Endothelial cell of umbilical vein (primary cell): ENCODE results near the gene SERPINB2.

Experiments
- CTCF ChIP-seq, 2 donors: IDR thresholded peaks; 1 replicate in 1 of 2; 2 replicates in 1 of 2; pipeline ENCODE4 v1.5.1; 2011; ENCODE audit warnings: low read length in 2 of 2, mild to moderate bottlenecking in 2 of 2, moderate library complexity in 2 of 2, control low read depth in 1 of 2, inconsistent platforms in 1 of 2, low read depth in 1 of 2; ENCODE audit not compliant: insufficient read depth in 1 of 2; ENCODE audit errors: extremely low read depth in 1 of 2
- MYC ChIP-seq: IDR thresholded peaks from one replicate; pipeline ENCODE4 v1.6.1; 2011; ENCODE audit warnings: mild to moderate bottlenecking, low read depth, low read length
- POLR2A ChIP-seq: IDR thresholded peaks from 2 replicates; pipeline ENCODE4 v1.6.1; 2012; ENCODE audit warnings: low read depth, mild to moderate bottlenecking, control low read depth, low read length
- POLR2AphosphoS5 ChIP-seq: IDR thresholded peaks from 2 replicates; pipeline ENCODE4 v1.6.1; 2012; ENCODE audit warnings: low read depth, mild to moderate bottlenecking, control low read depth, low read length, moderate library complexity; ENCODE audit not compliant: insufficient read depth

DNA sequence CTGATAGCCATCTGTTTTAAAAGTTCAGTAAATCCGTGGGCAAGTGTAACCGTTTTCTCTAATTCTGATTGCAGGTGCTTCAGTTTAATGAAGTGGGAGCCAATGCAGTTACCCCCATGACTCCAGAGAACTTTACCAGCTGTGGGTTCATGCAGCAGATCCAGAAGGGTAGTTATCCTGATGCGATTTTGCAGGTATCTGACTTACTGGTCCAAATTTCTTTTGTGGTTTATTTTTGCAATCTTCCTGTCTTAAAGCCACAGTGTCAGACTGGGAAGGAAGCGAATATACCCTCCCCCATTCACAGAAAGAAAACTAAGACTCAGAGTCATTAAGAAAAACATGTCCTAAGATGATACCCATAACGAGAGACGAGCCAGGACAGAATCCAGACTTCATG lies 7.7 kb downstream of the SERPINB2 start:
- TF ChIP-seq POLR2AphosphoS5 (no peak), CTCF (IDR thresholded peaks at IDR 0.05; ENCODE audit: extremely low read depth in 1 of 2, insufficient read depth in 1 of 2, low read depth in 1 of 2, low read length in 2 of 2) (no peak), MYC (no peak), POLR2A (no peak)
